Gastroesophageal sphincter (tissue), 4 donors: ENCODE data around the gene SNX12. TPM values are rescaled to one million over a fixed set of nuclear protein-coding genes. Genes with fewer than 3 reads are reported as not detected.

Experiments
- ATAC-seq: fragments of 150-250 bp; one replicate; pipeline ENCODE4 v1.9.1; 2016; ENCODE audit warnings: mild to moderate bottlenecking, moderate library complexity
- H3K27ac ChIP-seq, 4 donors: fragments of 200-600 bp; sonication (generic) in 3 of 4; 1 replicate in 3 of 4; 2 replicates in 1 of 4; pipeline ENCODE4 v1.5.1; 2016 to 2019
- H3K27me3 ChIP-seq: fragments of 200-600 bp; sonication (generic); one replicate; pipeline ENCODE4 v1.5.1; 2019
- H3K36me3 ChIP-seq, 2 donors: fragments of 200-600 bp; sonication (generic); one replicate each; pipeline ENCODE4 v1.5.1; 2019; ENCODE audit warnings: control low read depth in 1 of 2
- H3K4me1 ChIP-seq, 3 donors: fragments of 200-600 bp; sonication (generic); 1 replicate in 2 of 3; 2 replicates in 1 of 3; pipeline ENCODE4 v1.5.1; 2016 to 2019; ENCODE audit warnings: control low read depth in 2 of 3
- H3K4me3 ChIP-seq, 2 donors: fragments of 200-600 bp; sonication (generic); one replicate each; pipeline ENCODE4 v1.5.1; 2019; ENCODE audit warnings: mild to moderate bottlenecking in 1 of 2, moderate library complexity in 1 of 2
- H3K9me3 ChIP-seq, 3 donors: fragments of 200-600 bp; sonication (generic); one replicate each; pipeline ENCODE4 v1.5.1; 2017 to 2019; ENCODE audit warnings: control low read depth in 2 of 3
- EP300 ChIP-seq: sonication (generic); formaldehyde crosslinking; IDR thresholded peaks from one replicate; pipeline ENCODE4 v1.6.1; 2017; ENCODE audit warnings: antibody characterized with exemption, mild to moderate bottlenecking
- POLR2A ChIP-seq, 2 donors: fragments of 450-650 bp; IDR thresholded peaks; one replicate each; pipeline ENCODE4 v1.6.1; 2017; ENCODE audit warnings: antibody characterized with exemption in 2 of 2, mild to moderate bottlenecking in 2 of 2, moderate library complexity in 1 of 2
- POLR2AphosphoS5 ChIP-seq: sonication (generic); formaldehyde crosslinking; IDR thresholded peaks from one replicate; pipeline ENCODE4 v1.6.1; 2017; ENCODE audit warnings: antibody characterized with exemption
- WGBS, 2 donors: methylation state at CpG; one replicate each; pipeline ENCODE4 v1.1.5; 2018; ENCODE audit warnings: low coverage in 1 of 2; 5-methylcytosine and 5-hydroxymethylcytosine counted together
- total RNA-seq, 4 donors: library from RNA; depleted of rRNA; stranded (reverse); fragments of >200 nt; gene quantifications; one replicate each; pipeline ENCODE4 v1.1.0, GENCODE V29; 2016
- TF ChIP-seq, protein P1 (sequence below), 4 experiments: fragments of 200-600 bp in 2 of 4; fragments of 450-650 bp in 2 of 4; sonication (generic) in 1 of 4; IDR thresholded peaks; one replicate each; pipeline ENCODE4 v1.5.1; 2017 to 2019; ENCODE audit warnings: antibody characterized with exemption in 4 of 4, mild to moderate bottlenecking in 2 of 4, moderate library complexity in 2 of 4

SNX12 gene
- total RNA-seq, 4 donors from 2014 or later, result 43.1 to 81.7 (median 52.0) TPM

DNA sequence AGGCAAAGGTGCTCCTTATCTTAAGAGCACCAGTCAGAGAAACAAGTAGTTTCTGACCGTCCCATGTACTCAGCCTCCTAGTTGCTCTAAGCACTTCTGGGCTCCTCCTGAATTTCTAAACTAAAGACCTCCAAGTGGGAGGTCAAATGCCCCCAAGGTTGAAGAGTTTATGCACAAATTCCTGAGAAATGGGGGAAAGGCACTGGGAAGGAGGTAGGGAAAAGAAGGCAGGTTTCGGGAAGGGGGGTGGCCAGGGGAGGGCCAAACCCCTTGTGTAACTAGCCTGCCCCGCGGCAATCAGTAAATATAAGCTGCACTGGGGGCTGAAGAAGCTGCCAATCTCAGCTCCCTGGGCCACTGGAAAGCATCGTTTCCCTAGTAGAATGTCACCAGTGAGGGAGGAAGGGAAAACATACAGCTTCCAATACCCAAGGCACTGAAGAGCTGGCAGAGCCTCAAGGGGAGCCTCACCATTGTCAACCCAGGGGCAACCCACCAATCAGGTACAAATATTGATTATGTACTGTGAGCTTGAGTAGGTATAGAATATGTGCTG is 30.9 kb upstream of the SNX12 start:
- Histone ChIP-seq H3K4me1 (peaks cover 0 to 26% (median 0%) of the 10 kb centered on the region in 3 donors), H3K36me3 (peaks cover 0 to 6% of the 10 kb centered on the region in 2 donors), H3K27me3 (no peaks in the 10 kb centered on the region), H3K9me3 (no peaks in the 10 kb centered on the region), H3K27ac (no peak overlapping the region), H3K4me3 (no peak overlapping the region)
- TF ChIP-seq, protein P1, sequence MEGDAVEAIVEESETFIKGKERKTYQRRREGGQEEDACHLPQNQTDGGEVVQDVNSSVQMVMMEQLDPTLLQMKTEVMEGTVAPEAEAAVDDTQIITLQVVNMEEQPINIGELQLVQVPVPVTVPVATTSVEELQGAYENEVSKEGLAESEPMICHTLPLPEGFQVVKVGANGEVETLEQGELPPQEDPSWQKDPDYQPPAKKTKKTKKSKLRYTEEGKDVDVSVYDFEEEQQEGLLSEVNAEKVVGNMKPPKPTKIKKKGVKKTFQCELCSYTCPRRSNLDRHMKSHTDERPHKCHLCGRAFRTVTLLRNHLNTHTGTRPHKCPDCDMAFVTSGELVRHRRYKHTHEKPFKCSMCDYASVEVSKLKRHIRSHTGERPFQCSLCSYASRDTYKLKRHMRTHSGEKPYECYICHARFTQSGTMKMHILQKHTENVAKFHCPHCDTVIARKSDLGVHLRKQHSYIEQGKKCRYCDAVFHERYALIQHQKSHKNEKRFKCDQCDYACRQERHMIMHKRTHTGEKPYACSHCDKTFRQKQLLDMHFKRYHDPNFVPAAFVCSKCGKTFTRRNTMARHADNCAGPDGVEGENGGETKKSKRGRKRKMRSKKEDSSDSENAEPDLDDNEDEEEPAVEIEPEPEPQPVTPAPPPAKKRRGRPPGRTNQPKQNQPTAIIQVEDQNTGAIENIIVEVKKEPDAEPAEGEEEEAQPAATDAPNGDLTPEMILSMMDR (IDR thresholded peaks at IDR 0.05), result no peak
- TF ChIP-seq POLR2A (IDR thresholded peaks at IDR 0.05) (no peak), EP300 (no peak), POLR2AphosphoS5 (no peak)
- 62 to 79% methylated on average over 4 of the region's 5 CpGs for WGBS, 2 donors
- no peak for ATAC-seq

DNA sequence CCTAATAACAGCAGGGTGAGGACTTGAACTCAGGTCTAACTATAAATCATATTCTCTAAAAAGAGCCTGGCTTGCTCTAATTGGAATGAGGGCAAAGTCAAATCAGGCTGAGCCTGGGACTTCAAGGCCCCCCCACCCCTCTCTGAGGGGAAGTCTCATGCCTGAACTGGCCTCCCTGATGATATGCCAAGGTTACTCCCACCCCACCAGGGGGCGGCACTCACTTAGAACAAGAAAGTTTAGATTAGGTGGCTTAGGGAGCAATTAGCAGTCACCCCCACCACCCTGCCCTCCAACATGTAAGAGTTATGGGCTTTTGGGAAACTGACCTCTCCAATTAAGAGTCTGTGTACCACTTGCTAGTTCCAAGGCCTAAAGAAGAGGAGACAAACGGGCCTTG is 30.2 kb upstream of the SNX12 start:
- Histone ChIP-seq H3K27ac (no peak overlapping the region), H3K27me3 (no peaks in the 10 kb centered on the region), H3K36me3 (peaks cover 0 to 6% of the 10 kb centered on the region in 2 donors), H3K4me1 (peaks cover 0 to 26% (median 0%) of the 10 kb centered on the region in 3 donors), H3K9me3 (no peaks in the 10 kb centered on the region), H3K4me3 (no peak overlapping the region)
- ATAC-seq, result no peak
- 20% methylated on average over 1 of the region's 2 CpGs; no CpG with 5 or more reads in 1 of the 2 donors for WGBS, 2 donors
- no peak for TF ChIP-seq POLR2A (IDR thresholded peaks at IDR 0.05)
- no peak for TF ChIP-seq POLR2AphosphoS5
- TF ChIP-seq, protein P1 (IDR thresholded peaks at IDR 0.05), result peak; percentile 21 to 57 (median 32)
- no peak for TF ChIP-seq EP300

DNA sequence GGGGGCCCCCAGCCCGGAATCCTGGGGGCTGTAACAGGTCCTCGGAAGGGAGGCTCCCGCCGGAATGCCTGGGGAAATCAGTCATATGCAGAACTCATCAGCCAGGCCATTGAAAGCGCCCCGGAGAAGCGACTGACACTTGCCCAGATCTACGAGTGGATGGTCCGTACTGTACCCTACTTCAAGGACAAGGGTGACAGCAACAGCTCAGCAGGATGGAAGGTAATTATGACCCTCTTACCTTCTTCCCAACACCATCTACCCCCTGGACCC is 28.6 kb upstream of the SNX12 start:
- H3K36me3 ChIP-seq, result peaks cover 0 to 6% of the 10 kb centered on the region in 2 donors
- WGBS, 2 donors, result 40% methylated on average over 1 of the region's 9 CpGs; no CpG with 5 or more reads in 1 of the 2 donors
- H3K4me3 ChIP-seq, result peak overlapping the region; percentile 62 to 72
- H3K4me1 ChIP-seq, result peaks cover 0 to 26% (median 0%) of the 10 kb centered on the region in 3 donors
- peak overlapping the region in 2 of 4 donors; percentile 81 to 85 for H3K27ac ChIP-seq
- H3K27me3 ChIP-seq, result no peaks in the 10 kb centered on the region
- ATAC-seq, result no peak
- TF ChIP-seq, protein P1 (IDR thresholded peaks at IDR 0.05), result no peak
- H3K9me3 ChIP-seq, result no peaks in the 10 kb centered on the region

DNA sequence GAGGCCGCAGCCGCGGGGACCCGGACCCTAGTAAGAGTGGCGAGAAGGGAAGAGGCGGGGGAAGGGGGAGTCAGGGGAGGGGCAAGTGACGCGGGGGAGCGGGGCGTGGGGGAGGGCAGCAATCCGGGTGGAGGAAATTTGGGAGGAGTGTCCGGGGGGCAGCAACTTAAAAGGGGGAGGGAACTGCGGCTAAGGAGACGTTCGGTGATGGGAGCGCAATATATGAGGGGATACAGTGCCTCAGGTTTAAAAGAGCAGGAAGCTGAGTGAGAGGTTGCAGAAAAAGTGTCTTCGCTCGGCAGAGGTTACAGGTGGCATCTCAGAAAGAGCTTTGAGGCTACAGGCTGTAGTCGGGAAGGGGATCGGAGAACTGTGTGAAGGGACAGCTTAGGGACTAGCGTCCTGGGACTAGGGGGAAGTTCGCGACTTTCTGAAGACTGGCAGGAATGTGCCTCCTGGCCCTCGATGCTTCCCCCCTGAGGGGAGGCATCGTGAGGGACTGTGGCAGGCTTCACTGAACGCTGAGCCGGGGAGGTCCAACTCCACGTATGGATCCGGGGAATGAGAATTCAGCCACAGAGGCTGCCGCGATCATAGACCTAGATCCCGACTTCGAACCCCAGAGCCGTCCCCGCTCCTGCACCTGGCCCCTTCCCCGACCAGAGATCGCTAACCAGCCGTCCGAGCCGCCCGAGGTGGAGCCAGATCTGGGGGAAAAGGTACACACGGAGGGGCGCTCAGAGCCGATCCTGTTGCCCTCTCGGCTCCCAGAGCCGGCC is 28.0 kb upstream of the SNX12 start:
- Histone ChIP-seq H3K9me3 (no peaks in the 10 kb centered on the region), H3K27ac (peak overlapping the region; percentile 73 to 85 (median 78)), H3K4me1 (peaks cover 0 to 26% (median 0%) of the 10 kb centered on the region in 3 donors), H3K36me3 (peaks cover 0 to 4% of the 10 kb centered on the region in 2 donors), H3K4me3 (peak overlapping the region; percentile 62 to 72), H3K27me3 (no peaks in the 10 kb centered on the region)
- TF ChIP-seq, protein P1 (IDR thresholded peaks at IDR 0.05), result no peak
- no peak for TF ChIP-seq POLR2A (IDR thresholded peaks at IDR 0.05)
- TF ChIP-seq POLR2AphosphoS5, result no peak
- no peak for TF ChIP-seq EP300
- WGBS, 2 donors, result 0 to 31% methylated on average over 10 to 15 of the region's 46 CpGs
- ATAC-seq, result peak; percentile 66

DNA sequence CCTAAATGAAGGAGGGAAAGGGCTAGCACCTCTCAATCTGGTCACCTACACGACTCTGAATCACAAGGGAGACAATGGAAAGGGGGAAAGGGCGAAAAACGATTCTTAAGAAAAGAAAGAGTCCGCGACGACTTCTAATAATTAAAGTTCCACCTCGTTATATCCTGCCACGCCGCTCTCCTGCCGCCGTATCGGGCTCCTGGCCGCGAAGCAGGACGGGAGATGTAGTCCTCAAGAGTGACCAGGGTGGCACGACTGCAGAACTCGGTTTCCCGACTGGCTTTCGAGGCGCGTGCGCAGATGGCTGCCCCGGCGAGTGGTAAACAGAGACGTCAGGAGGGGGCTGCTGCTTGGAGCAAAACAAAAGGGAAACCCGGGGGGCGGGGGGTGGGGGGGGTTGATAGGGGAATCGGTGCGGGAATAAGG is 27.4 kb upstream of the SNX12 start, which contains the start of gene FOXO4:
FOXO4 (plus strand) TSS at position 297 of the 426 bp plus-strand sequence. CDS start 678 bp downstream, outside the sequence.
- peak; percentile 96 for ATAC-seq
- Histone ChIP-seq H3K4me1 (peaks cover 0 to 26% (median 0%) of the 10 kb centered on the region in 3 donors), H3K36me3 (no peaks in the 10 kb centered on the region), H3K27ac (peak within 1 kb of the TSS; percentile 73 to 85 (median 78)), H3K4me3 (peak within 1 kb of the TSS; percentile 62 to 72), H3K27me3 (no peaks in the 10 kb centered on the region), H3K9me3 (no peaks in the 10 kb centered on the region)
- TF ChIP-seq, protein P1 (IDR thresholded peaks at IDR 0.05), result no peak
- TF ChIP-seq POLR2AphosphoS5, result no peak
- no peak for TF ChIP-seq EP300
- no peak for TF ChIP-seq POLR2A (IDR thresholded peaks at IDR 0.05)
- WGBS, 2 donors, result 4 to 20% methylated on average over 15 to 22 of the region's 29 CpGs
